GM13977 (cell line): ENCODE results near the gene PITX1.

Experiments
- DNase-seq: peaks from one replicate; pipeline ENCODE4 v3.0.0; 2012; ENCODE audit warnings: low spot score
- in situ Hi-C: fragments of 300-500 bp; cut with MboI; formaldehyde crosslinking; loops from one replicate; pipeline ENCODE4 v1.12.0; 2022; ENCODE audit warnings: low sequenced_read_pairs, low pct_unique_long_range_greater_than_20kb, mixed read lengths, inconsistent platforms; ENCODE audit not compliant: unreplicated experiment
- TF ChIP-seq, protein P1 (sequence below): IDR thresholded peaks from 2 replicates; pipeline ENCODE4 v1.5.1; 2012; ENCODE audit warnings: mild to moderate bottlenecking, control low read depth; ENCODE audit not compliant: insufficient read depth; ENCODE audit errors: extremely low read depth, missing control alignments

The PITX1 gene

DNA sequence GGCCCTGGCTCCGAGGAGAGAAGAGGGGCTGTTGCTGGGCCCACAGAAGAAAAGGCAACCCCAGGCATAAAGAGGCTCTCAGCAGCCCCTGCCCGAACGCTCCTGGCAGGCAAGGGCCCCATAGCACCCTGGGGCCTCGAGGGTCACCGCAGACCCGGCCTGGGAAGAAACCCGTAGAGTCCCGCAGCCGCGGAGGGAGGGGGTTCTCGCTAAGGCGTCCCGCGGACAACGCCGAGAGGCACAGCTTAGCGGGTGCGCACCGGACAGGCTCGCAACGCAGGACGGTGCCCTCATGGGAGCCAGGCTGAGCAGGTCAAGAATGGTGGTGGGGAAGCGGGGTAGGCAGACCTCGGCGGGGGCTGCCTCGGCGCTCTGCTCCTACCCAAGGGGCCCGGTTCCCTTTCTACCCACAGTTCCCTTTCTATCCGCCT, 6.7 kb downstream of the PITX1 start:
- DNase-seq = no peak
- in situ Hi-C loops = no loop called here
- TF ChIP-seq, protein P1, sequence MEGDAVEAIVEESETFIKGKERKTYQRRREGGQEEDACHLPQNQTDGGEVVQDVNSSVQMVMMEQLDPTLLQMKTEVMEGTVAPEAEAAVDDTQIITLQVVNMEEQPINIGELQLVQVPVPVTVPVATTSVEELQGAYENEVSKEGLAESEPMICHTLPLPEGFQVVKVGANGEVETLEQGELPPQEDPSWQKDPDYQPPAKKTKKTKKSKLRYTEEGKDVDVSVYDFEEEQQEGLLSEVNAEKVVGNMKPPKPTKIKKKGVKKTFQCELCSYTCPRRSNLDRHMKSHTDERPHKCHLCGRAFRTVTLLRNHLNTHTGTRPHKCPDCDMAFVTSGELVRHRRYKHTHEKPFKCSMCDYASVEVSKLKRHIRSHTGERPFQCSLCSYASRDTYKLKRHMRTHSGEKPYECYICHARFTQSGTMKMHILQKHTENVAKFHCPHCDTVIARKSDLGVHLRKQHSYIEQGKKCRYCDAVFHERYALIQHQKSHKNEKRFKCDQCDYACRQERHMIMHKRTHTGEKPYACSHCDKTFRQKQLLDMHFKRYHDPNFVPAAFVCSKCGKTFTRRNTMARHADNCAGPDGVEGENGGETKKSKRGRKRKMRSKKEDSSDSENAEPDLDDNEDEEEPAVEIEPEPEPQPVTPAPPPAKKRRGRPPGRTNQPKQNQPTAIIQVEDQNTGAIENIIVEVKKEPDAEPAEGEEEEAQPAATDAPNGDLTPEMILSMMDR = no peak

DNA sequence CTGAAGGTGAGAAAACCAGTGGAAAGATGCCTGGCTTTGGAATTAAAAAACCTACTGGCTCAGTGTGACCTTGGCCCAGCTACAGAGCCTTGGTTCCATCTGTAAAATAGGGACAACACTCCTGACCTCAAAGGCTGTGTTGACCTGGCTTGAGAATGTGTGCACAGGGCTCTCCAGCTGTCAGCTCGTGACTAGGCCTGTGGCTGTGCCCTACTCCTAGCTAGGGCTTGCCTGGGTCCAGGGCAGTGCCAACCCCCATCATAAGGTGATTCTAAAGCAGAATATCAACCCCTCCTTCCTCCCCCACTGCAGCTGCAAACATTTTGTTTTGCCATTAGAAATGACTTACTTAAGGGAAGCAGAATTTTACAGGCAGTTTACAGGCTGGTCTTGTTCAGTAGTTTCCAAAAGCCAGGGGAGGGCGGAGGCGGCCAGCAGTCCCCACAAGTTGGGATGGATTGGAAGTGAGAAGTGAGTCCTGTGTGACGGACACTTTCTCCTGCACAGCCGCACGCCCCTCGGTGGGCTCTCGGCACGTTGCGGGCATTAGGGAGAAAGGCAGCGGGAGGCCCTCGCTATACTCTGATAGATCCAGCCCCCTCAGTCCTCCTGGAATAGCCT, 7.3 kb downstream of the PITX1 start:
- TF ChIP-seq, protein P1 = no peak
- no peak for DNase-seq
- in situ Hi-C loops = no loop called here

DNA sequence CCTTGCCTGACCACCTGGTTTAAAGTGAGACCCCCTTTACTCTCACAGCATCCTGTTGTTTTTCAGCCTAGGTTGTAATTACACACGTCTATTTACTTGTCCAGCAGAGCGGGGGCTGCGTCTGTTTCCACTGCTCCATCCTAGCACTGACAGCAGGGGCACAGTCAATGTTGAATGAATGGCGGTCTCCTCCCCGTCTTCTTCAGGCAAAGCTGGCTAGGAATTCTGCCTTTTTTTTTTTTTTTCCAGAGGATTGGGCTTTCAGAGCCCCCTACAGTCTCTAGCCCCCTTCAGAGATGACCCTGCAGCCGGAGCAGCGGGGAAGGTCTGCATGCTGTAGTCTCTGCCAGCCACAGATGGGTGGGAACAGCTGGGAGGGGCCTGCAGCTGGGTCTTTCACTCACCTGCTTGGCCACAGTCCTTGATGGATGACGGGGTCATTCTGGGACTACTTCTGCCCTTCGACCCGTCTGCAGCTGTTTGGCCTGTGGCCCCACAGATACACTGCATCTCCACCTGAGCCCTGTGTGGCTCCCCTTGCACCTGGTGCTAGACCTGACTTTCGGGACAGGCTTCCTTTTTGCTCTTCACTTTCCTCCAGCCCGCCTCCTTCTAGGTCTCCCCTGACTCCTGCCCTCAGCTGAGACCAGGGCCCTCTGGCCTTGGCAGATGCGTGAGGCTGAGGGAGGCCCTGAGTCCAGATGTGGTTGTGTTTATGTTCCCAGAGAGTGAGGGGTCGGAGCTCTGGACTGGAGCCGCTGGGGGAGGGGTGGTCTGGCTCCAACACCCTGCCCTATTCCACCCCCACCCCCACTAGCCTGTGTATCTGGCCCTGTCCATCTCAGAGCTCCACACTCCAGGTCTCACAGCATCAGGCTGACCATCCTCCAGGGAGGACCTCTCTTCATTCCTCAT, 8.0 kb downstream of the PITX1 start:
- no peak for DNase-seq
- in situ Hi-C loops = no loop called here
- TF ChIP-seq, protein P1 = no peak

DNA sequence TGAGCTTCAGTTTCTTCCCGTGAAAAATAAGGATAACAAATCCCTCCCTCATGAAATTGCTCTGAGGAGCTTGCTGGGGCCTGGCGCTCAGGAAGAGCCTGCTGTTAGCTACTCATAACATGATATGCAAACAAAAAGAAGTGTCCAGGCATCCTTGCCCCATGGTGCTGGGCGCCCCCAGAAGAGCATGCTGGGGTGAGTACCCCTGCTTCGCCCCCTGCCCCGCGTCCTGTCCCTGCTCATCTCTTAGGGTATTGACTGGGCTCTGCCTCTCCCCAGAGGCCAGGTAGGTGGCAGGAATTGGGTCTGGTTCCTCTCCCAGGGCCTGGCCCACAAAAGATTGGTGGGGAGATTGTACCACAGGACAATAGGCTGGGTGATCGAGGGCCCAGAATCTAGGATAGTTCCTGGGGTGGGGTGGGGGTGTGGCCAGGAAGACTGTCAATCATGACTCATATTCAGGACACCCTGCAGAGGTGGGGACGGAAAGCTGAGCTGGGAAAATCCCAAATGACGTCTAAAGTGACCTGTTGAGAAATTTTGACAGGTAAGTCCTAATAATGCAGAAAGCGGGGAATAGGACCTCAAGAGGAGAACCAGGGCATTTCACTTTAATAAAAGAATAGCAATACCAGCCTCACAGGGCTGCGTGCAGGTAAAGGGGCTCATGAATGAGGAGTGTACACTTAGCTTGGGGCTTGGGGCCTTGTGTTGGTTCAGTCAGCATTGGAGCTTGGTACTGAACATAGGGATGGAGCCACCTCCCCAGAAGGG, 8.9 kb downstream of the PITX1 start:
- in situ Hi-C loops = no loop called here

DNA sequence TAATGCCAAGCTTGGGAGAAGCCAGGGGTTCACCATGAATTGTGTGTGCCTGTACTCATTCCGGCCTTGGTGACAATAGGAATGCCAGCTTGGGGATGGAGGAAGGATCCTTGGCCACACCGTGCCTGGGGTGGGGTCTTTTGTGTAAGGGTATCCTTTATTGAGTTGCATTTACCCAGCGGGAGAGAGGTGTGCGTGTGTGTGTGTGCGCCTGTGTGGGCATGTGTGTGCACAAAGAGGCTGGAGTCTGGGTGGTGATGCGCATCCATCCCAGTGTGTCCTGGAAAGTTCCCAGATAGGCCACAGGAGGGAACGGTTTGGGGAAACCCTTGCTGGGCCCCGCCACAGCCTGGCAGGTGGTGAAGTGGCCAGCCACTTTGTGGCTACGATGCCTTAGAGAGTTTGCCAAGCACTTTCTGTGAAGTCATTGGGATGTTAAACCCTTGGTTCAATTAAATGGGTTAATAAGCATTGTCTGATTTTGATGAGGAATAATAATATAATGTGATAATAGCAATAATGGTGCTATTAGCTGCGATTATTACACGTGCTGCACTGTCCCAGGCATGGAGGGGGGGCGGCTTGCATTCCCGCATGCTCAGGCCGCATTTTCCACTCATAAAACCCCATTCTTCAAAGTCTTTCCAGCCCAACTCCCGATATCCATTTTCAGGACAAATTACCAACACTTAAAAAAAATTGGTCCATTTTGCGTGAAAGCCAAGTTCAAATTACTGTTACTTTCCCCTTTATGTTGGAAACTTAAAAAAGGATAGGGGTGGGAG, 13.7 kb downstream of the PITX1 start:
- TF ChIP-seq, protein P1 = no peak
- no peak for DNase-seq
- in situ Hi-C loops = no loop called here

More for the DNA sequence above, 8.9 kb downstream of the PITX1 start:
- TF ChIP-seq, protein P1 = no peak
- no peak for DNase-seq

DNA sequence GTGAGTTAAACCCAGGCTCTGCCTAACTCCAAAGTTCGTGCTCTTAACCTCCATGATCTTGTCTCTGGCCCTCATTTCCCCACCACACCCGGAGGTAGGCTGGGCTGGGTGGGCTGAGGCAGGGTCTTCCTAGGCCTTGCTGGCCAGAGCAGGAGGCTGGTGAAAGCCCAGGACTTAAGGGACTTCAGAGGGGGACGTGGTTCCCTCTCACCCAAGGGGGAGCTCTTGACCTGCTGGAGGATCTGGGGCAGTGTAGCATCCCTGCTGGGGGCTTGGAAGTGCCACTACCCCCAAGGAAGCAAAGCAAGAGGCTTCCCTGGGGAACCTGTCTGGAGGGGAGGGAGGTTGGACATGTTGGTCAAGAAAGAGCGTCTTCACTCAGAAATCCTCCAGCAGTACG, 14.7 kb downstream of the PITX1 start:
- TF ChIP-seq, protein P1 = no peak
- in situ Hi-C loops = no loop called here
- no peak for DNase-seq
